ENCODE results near the gene OR5H2. TPM values are rescaled to one million over a fixed set of nuclear protein-coding genes. Genes with fewer than 3 reads are reported as not detected.

The OR5H2 gene
- total RNA-seq, 1 experiment from 2014 or later: not detected

DNA sequence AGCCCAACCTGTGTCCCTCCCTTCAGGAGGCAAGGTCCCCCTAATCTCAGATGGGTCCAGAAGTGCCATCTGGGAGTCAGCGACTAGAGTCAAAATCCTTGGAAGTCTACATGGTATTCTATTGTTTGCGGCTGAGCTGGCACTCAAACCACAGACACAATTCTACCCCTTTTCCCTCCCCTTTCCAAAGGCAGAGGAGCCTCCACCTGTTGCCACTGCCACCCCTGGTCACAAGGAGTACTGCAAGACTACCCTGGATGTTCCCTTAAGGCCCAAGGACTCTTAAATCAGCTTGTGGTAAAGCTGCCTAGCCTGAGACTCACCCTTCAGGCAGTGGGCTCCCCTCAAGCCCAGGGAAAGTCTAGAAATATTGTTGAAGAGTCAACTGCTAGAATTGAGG, 22.6 kb upstream of the OR5H2 start:
- peak in 1 of 2 experiments; percentile 29 for DNase-seq
- no peak overlapping the region for H3K4me3 Mint-ChIP-seq (ENCODE audit: unreplicated experiment)
- H3K36me3 Mint-ChIP-seq (ENCODE audit: insufficient read depth, unreplicated experiment): no peaks in the 10 kb centered on the region
- no peaks in the 10 kb centered on the region for H3K9me3 ChIP-seq
- peak; percentile 3 to 28 for TF ChIP-seq CTCF (IDR thresholded peaks at IDR 0.05; ENCODE audit: insufficient read depth in 1 of 2, low read depth in 1 of 2, low read length in 1 of 2, severe bottlenecking in 1 of 2, unreplicated experiment in 1 of 2)
- H3K4me1 Mint-ChIP-seq (ENCODE audit: low read depth, unreplicated experiment): no peaks in the 10 kb centered on the region
- H3K4me1 ChIP-seq: no peaks in the 10 kb centered on the region
- no peaks in the 10 kb centered on the region for H3K27me3 ChIP-seq (replicated peaks; ENCODE audit: control insufficient read depth, insufficient read depth, low read length)
- BruUV-seq (replicated peaks): no TSS peak
- ChIA-PET POLR2A (no interaction called here), CTCF (no interaction called here)
- intact Hi-C loops (cut with micrococcal nuclease; ENCODE audit: unreplicated experiment): no loop called here
- H3K27me3 Mint-ChIP-seq (ENCODE audit: insufficient read depth, unreplicated experiment): no peaks in the 10 kb centered on the region
- no peak overlapping the region for H3K27ac Mint-ChIP-seq (ENCODE audit: unreplicated experiment)
- peaks cover 24% of the 10 kb centered on the region for H3K9me3 Mint-ChIP-seq (ENCODE audit: unreplicated experiment)
- no peaks in the 10 kb centered on the region for H3K36me3 ChIP-seq (ENCODE audit: control insufficient read depth, insufficient read depth, low read length)
- H3K4me3 ChIP-seq (ENCODE audit: low read depth, low read length): no peak overlapping the region

DNA sequence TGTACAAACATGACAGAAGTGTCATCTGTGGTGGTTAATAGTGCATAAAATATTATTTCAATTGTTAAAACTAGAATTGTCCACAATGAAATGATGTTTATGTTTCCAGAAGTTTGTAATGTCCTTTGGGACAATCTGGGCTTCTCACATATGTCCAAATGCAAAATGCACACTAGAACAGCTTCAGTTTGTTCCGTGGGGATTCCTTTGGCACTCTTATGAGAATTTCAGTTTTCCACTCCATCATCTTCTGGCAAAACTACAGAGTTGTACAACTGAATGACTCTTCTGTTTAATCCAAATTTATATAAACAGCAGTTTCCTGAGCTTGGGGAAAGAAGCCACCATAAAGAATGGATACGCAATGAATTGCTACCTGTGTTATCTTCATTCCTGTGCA, 20.3 kb upstream of the OR5H2 start:
- Histone ChIP-seq H3K9me3 (no peaks in the 10 kb centered on the region), H3K36me3 (ENCODE audit: control insufficient read depth, insufficient read depth, low read length) (no peaks in the 10 kb centered on the region), H3K4me1 (no peaks in the 10 kb centered on the region), H3K27me3 (replicated peaks; ENCODE audit: control insufficient read depth, insufficient read depth, low read length) (no peaks in the 10 kb centered on the region), H3K4me3 (ENCODE audit: low read depth, low read length) (no peak overlapping the region)
- ChIA-PET CTCF (no interaction called here), POLR2A (no interaction called here)
- Mint-ChIP-seq H3K9me3 (ENCODE audit: unreplicated experiment) (peaks cover 18% of the 10 kb centered on the region), H3K27ac (ENCODE audit: unreplicated experiment) (no peak overlapping the region), H3K36me3 (ENCODE audit: insufficient read depth, unreplicated experiment) (no peaks in the 10 kb centered on the region), H3K4me3 (ENCODE audit: unreplicated experiment) (no peak overlapping the region), H3K4me1 (ENCODE audit: low read depth, unreplicated experiment) (no peaks in the 10 kb centered on the region), H3K27me3 (ENCODE audit: insufficient read depth, unreplicated experiment) (no peaks in the 10 kb centered on the region)
- no TSS peak for BruUV-seq (replicated peaks)
- intact Hi-C loops (cut with micrococcal nuclease; ENCODE audit: unreplicated experiment): no loop called here
- no peak for TF ChIP-seq CTCF (IDR thresholded peaks at IDR 0.05; ENCODE audit: insufficient read depth in 1 of 2, low read depth in 1 of 2, low read length in 1 of 2, severe bottlenecking in 1 of 2, unreplicated experiment in 1 of 2)
- no peak for DNase-seq

- intact Hi-C loops (cut with micrococcal nuclease; ENCODE audit: unreplicated experiment): no loop called here
- no peak for TF ChIP-seq CTCF (IDR thresholded peaks at IDR 0.05; ENCODE audit: insufficient read depth in 1 of 2, low read depth in 1 of 2, low read length in 1 of 2, severe bottlenecking in 1 of 2, unreplicated experiment in 1 of 2)
These were observed 18.4 kb upstream of the OR5H2 start, which contains the start of gene OR5H6 for GRCh38 chr3:98263944-98264343. Gene OR5H6 (plus strand): TSS chr3:98264244. CDS start chr3:98264333, 89 bp downstream.

More at GRCh38 chr3:98263944-98264343, 18.4 kb upstream of the OR5H2 start, which contains the start of gene OR5H6:
- no peaks in the 10 kb centered on the region for H3K4me1 ChIP-seq
- no peak for DNase-seq
- H3K27me3 ChIP-seq (replicated peaks; ENCODE audit: control insufficient read depth, insufficient read depth, low read length): no peaks in the 10 kb centered on the region
- no peaks in the 10 kb centered on the region for H3K4me1 Mint-ChIP-seq (ENCODE audit: low read depth, unreplicated experiment)
- no peak within 1 kb of the TSS for H3K4me3 ChIP-seq (ENCODE audit: low read depth, low read length)
- H3K9me3 Mint-ChIP-seq (ENCODE audit: unreplicated experiment): peaks cover 14% of the 10 kb centered on the region
- no peaks in the 10 kb centered on the region for H3K9me3 ChIP-seq
- no peak within 1 kb of the TSS for H3K27ac Mint-ChIP-seq (ENCODE audit: unreplicated experiment)
- CTCF ChIA-PET: no interaction called here
- POLR2A ChIA-PET: no interaction called here
- no peaks in the 10 kb centered on the region for H3K27me3 Mint-ChIP-seq (ENCODE audit: insufficient read depth, unreplicated experiment)
- H3K36me3 Mint-ChIP-seq (ENCODE audit: insufficient read depth, unreplicated experiment): no peaks in the 10 kb centered on the region
- no TSS peak for BruUV-seq (replicated peaks)
- H3K36me3 ChIP-seq (ENCODE audit: control insufficient read depth, insufficient read depth, low read length): no peaks in the 10 kb centered on the region
- H3K4me3 Mint-ChIP-seq (ENCODE audit: unreplicated experiment): no peak within 1 kb of the TSS

Measured in Caco-2 (cell line).